Skin of body (tissue), 3 donors: Measurements from ENCODE around the gene HOXA6. TPM values are rescaled to one million over a fixed set of nuclear protein-coding genes. Genes with fewer than 3 reads are reported as not detected.

Experiments
- DNase-seq: peaks from one replicate; lab custom pipeline; 2025; lab: John Stamatoyannopoulos, UW
- small RNA-seq: library from RNA; depleted of rRNA; stranded (forward); fragments of <200 nt; gene quantifications from one replicate; pipeline ENCODE3, GENCODE V24; 2014; ENCODE audit warnings: low replicate concordance
- total RNA-seq: library from RNA; depleted of rRNA; stranded (reverse); fragments of >200 nt; gene quantifications from one replicate; pipeline ENCODE4 v1.2.3, GENCODE V29; 2014

Gene HOXA6
- total RNA-seq, 1 donor from 2014 or later, result 3.3 TPM

DNA sequence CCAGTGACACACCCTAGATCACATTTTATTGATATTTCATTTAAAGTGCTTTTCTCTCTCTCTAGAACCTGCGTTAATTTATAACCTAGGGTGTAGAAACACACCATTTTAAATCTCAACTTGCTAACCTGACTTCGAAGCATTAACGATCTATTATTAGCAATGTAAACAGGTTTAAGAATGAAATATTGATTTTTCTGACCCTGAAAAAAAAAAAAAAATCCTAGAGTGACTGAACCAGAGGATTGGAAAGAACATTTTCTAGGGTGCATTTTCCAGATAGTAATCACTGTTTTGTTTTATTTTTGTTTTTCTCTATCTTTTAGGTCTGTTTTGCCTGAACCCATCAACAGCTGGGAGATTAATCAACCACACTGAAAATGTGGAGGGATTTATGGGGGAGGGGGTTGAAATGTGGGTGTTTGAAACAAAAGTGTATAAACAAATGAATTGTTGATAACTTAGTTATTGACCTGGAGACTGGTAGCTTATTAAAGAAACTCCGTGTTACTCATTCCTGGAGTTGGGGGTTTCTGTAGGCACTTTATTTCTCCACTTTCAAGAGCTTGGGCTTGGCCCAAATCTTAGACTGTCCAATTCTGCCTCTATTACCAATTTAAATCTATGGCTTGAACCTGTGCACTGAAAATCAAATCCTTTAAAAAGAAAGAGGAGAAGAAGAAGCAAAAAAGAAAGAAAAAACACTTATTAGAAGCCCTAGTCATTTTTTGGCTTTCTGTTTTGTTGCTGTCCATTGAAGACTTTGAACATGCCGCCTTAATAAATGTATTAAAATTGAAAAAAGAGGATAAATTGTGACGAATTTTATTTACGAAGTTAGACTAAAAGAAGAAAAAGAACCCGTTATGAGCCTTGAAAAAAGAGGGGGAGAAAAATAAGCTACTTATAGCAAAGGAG is 47.9 kb downstream of the HOXA6 start:
- no peak for DNase-seq

- DNase-seq, result no peak
Observed at GRCh38 chr7:27098578-27099451, 48.8 kb downstream of the HOXA6 start.

- no peak for DNase-seq
Observed at GRCh38 chr7:27097686-27098577, 49.6 kb downstream of the HOXA6 start.

DNA sequence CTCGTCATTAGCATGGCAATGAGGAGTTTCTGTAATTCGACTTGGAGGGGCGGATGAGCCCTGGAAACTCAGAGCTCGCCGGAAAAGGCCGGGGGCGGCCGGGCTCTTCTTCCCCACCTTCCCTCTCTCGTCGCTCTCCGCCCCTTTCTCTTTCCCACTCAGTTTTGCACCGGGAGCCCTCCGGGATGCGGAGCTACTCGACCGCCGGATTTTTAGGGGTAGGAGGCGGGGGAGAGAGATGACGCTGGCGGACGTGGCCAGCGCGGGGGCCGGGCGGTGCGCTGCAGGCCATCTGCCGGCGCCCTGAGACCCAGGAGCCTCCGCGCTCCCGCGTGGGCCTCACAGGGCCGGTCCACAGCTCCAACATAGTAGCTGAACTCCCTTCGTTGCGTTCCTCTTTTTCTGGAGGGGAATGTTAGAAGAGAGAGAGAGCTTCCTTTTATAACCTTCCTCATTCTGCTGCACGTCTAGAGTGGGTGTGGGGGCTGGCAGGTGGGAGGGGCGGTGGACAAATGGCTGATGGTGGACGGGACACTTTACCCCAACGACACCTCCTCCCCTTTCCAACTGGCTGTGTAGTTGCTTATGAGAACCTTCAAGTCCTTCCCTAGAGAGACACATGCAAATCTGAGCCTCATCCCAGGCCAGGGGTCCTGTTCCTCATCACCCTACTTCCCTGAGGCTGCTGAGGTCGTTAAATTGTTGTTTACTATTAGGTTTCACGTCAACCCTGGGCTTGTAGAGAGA is 50.6 kb downstream of the HOXA6 start:
- DNase-seq, result no peak

- peak; percentile 81 for DNase-seq
Observed at GRCh38 chr7:27095897-27096767, 51.4 kb downstream of the HOXA6 start, which contains the start of gene HOXA1. HOXA1 (minus strand) TSS chr7:27096000; CDS start chr7:27095912, 88 bp downstream.

Small RNA genes lying within 50 kb of the gene (small RNA-seq; reads per million reads assigned to genes)
- gene AC004080.5 (not detected), gene RF01977 (not detected), gene RF02140 (not detected), gene RF02141 (not detected)

Other genes starting within 250 kb of the HOXA6 start
- 0.59 TPM for gene HOXA1, start 51.8 kb downstream of the HOXA6 start, total RNA-seq
- gene HOXA2, start 45.1 kb downstream of the HOXA6 start, total RNA-seq, result 0.89 TPM
- 0.69 TPM for gene HOXA4, start 17.0 kb downstream of the HOXA6 start, total RNA-seq
- gene HOXA5, start 4.1 kb downstream of the HOXA6 start, total RNA-seq, result 4.7 TPM
- gene HOXA3, start 4.8 kb upstream of the HOXA6 start, total RNA-seq, result 4.9 TPM
- gene HOXA7, start 8.9 kb upstream of the HOXA6 start, total RNA-seq, result 1.5 TPM
- gene HOXA9, start 17.8 kb upstream of the HOXA6 start, total RNA-seq, result 9.6 TPM
- 2.8 TPM for gene HOXA10, start 26.5 kb upstream of the HOXA6 start, total RNA-seq
- gene HOXA11, start 37.5 kb upstream of the HOXA6 start, total RNA-seq, result 0.20 TPM
- gene HOXA13, start 52.3 kb upstream of the HOXA6 start, total RNA-seq, result 1.4 TPM
- gene EVX1, start 95.0 kb upstream of the HOXA6 start, total RNA-seq, result not detected